NCI-H82 (cell line): Measurements from ENCODE around the gene LYPD8.

Experiments used
- DNase-seq: peaks from one replicate; lab custom pipeline; 2025; lab: John Stamatoyannopoulos, UW

Gene LYPD8

GRCh38 chr1:248697907-248698306 is 57.7 kb downstream of the LYPD8 start:
- DNase-seq: no peak

- no peak for DNase-seq
These were observed 58.8 kb downstream of the LYPD8 start for GRCh38 chr1:248696774-248697173.

- peak; percentile 36 for DNase-seq
These were observed 59.3 kb downstream of the LYPD8 start for GRCh38 chr1:248696261-248696660.

DNA sequence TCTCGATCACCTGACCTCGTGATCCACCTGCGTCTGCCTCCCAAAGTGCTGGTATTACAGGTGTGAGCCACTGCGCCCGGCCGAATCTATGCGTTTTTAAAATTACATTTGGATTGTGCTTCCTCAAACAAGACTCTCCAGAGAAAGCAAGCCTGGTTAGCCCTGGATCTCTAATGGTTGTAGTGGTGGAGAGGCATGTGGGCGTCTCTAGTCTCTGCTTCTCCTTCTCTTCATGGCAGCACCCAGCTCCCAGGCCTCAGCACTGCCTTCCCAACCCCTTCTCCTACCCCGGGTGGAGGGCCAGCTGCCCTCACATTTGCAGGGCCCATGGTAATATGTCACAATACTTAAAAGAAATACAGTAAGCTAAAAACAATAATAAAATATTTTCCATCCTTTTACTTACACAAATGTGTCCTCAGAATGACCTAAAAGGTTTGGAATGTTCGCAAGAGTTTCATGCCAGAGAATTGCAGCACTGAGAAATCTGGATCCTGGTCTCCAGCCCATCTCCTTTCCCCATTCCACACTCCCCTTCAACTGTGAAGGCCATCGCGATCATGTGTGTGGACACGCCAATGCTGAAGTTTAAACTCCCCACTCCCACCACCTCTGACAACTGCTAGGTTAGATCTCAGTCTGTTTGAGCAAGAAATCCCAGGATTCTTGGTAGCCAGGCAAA is 60.0 kb downstream of the LYPD8 start:
- no peak for DNase-seq

DNA sequence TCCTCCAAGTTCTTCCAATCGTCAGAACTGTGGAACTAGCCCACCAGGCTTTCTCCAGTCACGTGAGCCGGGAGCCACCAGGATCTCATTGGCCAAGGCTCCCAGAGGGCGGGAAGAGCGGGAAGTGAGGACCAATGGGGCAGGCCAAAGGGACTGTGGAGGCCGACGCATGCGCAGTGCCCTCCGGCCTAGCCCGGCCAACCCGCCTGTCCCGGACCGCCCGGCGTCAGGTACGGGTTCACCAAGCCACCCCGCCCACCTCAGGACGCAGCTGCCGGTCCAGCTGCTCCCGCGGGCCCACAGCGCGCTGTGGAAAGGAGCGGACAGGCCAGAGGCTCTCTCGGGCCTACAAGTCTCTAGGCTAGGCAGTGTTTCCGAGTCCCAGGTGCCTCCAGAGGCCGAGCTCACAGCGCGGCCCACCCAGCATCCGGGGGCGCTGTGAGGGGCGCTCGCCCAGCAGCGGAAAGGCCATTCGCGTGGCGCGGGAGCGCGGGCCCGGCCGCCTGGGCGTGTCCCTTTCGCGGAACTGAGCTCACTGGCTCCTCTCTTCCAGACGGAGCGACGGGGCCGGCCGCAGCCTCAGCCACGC is 63.9 kb downstream of the LYPD8 start:
- peak; percentile 15 for DNase-seq
